IPS-20b (cell line): ENCODE measurements around the gene PROM1.

Experiments used
- H3K27ac ChIP-seq: one replicate; pipeline ENCODE4 v1.5.1; 2013; ENCODE audit warnings: low read length
- H3K27me3 ChIP-seq: 2 replicates; pipeline ENCODE4 v1.6.1; 2013; ENCODE audit warnings: mild to moderate bottlenecking, low read length, inconsistent platforms; ENCODE audit not compliant: insufficient read depth
- H3K36me3 ChIP-seq: 2 replicates; pipeline ENCODE4 v1.6.1; 2013; ENCODE audit warnings: low read depth, mild to moderate bottlenecking, inconsistent platforms, low read length, moderate library complexity; ENCODE audit not compliant: insufficient read depth
- H3K4me1 ChIP-seq: 2 replicates; pipeline ENCODE4 v1.6.1; 2013; ENCODE audit warnings: mild to moderate bottlenecking, control low read depth, inconsistent platforms, low read length, moderate library complexity; ENCODE audit not compliant: insufficient read depth
- H3K4me3 ChIP-seq: 2 replicates; pipeline ENCODE4 v1.5.1; 2013; ENCODE audit warnings: mild to moderate bottlenecking, low read length, inconsistent platforms
- H3K9ac ChIP-seq: 2 replicates; pipeline ENCODE4 v1.6.1; 2013; ENCODE audit warnings: low read depth, mild to moderate bottlenecking, inconsistent platforms, low read length, moderate library complexity
- H3K9me3 ChIP-seq: 2 replicates; pipeline ENCODE4 v1.6.1; 2013; ENCODE audit warnings: mild to moderate bottlenecking, low read depth, low read length, inconsistent platforms; ENCODE audit not compliant: insufficient read depth

PROM1 gene

GRCh38 chr4:15934259-15934658, 149.6 kb downstream of the PROM1 start:
- Histone ChIP-seq H3K27ac (no peak overlapping the region), H3K36me3 (no peaks in the 10 kb centered on the region), H3K9me3 (no peaks in the 10 kb centered on the region), H3K27me3 (no peaks in the 10 kb centered on the region), H3K4me3 (no peak overlapping the region), H3K9ac (no peak overlapping the region), H3K4me1 (peaks cover 8% of the 10 kb centered on the region; the same call in 1 of the 2 replicates)

GRCh38 chr4:15931451-15932210, 152.2 kb downstream of the PROM1 start:
- Histone ChIP-seq H3K27me3 (no peaks in the 10 kb centered on the region), H3K9ac (no peak overlapping the region), H3K9me3 (no peaks in the 10 kb centered on the region), H3K4me1 (no peaks in the 10 kb centered on the region), H3K4me3 (no peak overlapping the region), H3K36me3 (no peaks in the 10 kb centered on the region), H3K27ac (no peak overlapping the region)

GRCh38 chr4:15930314-15930713, 153.5 kb downstream of the PROM1 start:
- Histone ChIP-seq H3K4me3 (no peak overlapping the region), H3K9ac (no peak overlapping the region), H3K4me1 (no peaks in the 10 kb centered on the region), H3K27me3 (no peaks in the 10 kb centered on the region), H3K36me3 (no peaks in the 10 kb centered on the region), H3K9me3 (no peaks in the 10 kb centered on the region), H3K27ac (no peak overlapping the region)

GRCh38 chr4:15929540-15929939, 154.3 kb downstream of the PROM1 start:
- no peak overlapping the region for H3K27ac ChIP-seq
- no peaks in the 10 kb centered on the region for H3K36me3 ChIP-seq
- no peaks in the 10 kb centered on the region for H3K27me3 ChIP-seq
- no peaks in the 10 kb centered on the region for H3K9me3 ChIP-seq
- H3K4me3 ChIP-seq, result no peak overlapping the region
- no peak overlapping the region for H3K9ac ChIP-seq
- no peaks in the 10 kb centered on the region for H3K4me1 ChIP-seq

GRCh38 chr4:15928883-15929282, 154.9 kb downstream of the PROM1 start:
- no peak overlapping the region for H3K9ac ChIP-seq
- no peak overlapping the region for H3K27ac ChIP-seq
- no peaks in the 10 kb centered on the region for H3K27me3 ChIP-seq
- no peaks in the 10 kb centered on the region for H3K36me3 ChIP-seq
- H3K4me1 ChIP-seq, result no peaks in the 10 kb centered on the region
- H3K9me3 ChIP-seq, result no peaks in the 10 kb centered on the region
- H3K4me3 ChIP-seq, result no peak overlapping the region

GRCh38 chr4:15926486-15926885, 157.3 kb downstream of the PROM1 start:
- no peak overlapping the region for H3K27ac ChIP-seq

GRCh38 chr4:15925830-15926229, 158.0 kb downstream of the PROM1 start:
- H3K9ac ChIP-seq, result no peak overlapping the region
- H3K27me3 ChIP-seq, result no peaks in the 10 kb centered on the region
- no peaks in the 10 kb centered on the region for H3K4me1 ChIP-seq
- H3K9me3 ChIP-seq, result no peaks in the 10 kb centered on the region
- no peaks in the 10 kb centered on the region for H3K36me3 ChIP-seq
- no peak overlapping the region for H3K4me3 ChIP-seq
- no peak overlapping the region for H3K27ac ChIP-seq

More at GRCh38 chr4:15926486-15926885, 157.3 kb downstream of the PROM1 start:
- no peaks in the 10 kb centered on the region for H3K36me3 ChIP-seq
- no peaks in the 10 kb centered on the region for H3K4me1 ChIP-seq
- H3K9ac ChIP-seq, result no peak overlapping the region
- no peaks in the 10 kb centered on the region for H3K9me3 ChIP-seq
- H3K27me3 ChIP-seq, result no peaks in the 10 kb centered on the region
- no peak overlapping the region for H3K4me3 ChIP-seq

GRCh38 chr4:15921592-15921932, 162.3 kb downstream of the PROM1 start:
- H3K27ac ChIP-seq, result no peak overlapping the region
- H3K4me1 ChIP-seq, result no peaks in the 10 kb centered on the region
- no peaks in the 10 kb centered on the region for H3K36me3 ChIP-seq
- no peaks in the 10 kb centered on the region for H3K27me3 ChIP-seq
- no peak overlapping the region for H3K4me3 ChIP-seq
- H3K9me3 ChIP-seq, result peaks cover 3% of the 10 kb centered on the region; the same call in 1 of the 2 replicates
- no peak overlapping the region for H3K9ac ChIP-seq

GRCh38 chr4:15920723-15921591, 162.9 kb downstream of the PROM1 start:
- H3K36me3 ChIP-seq, result no peaks in the 10 kb centered on the region
- no peak overlapping the region for H3K27ac ChIP-seq
- H3K4me1 ChIP-seq, result no peaks in the 10 kb centered on the region
- peaks cover 4% of the 10 kb centered on the region; the same call in 1 of the 2 replicates for H3K9me3 ChIP-seq
- H3K4me3 ChIP-seq, result no peak overlapping the region
- H3K27me3 ChIP-seq, result no peaks in the 10 kb centered on the region
- no peak overlapping the region for H3K9ac ChIP-seq

GRCh38 chr4:15918484-15919129, 165.2 kb downstream of the PROM1 start:
- Histone ChIP-seq H3K36me3 (no peaks in the 10 kb centered on the region), H3K4me1 (no peaks in the 10 kb centered on the region), H3K27ac (no peak overlapping the region), H3K4me3 (no peak overlapping the region), H3K27me3 (no peaks in the 10 kb centered on the region), H3K9ac (no peak overlapping the region), H3K9me3 (peaks cover 11% of the 10 kb centered on the region; the same call in 1 of the 2 replicates)
